NOMO-1 treated with dmso at 0.1 percent for 144 hours (cell line): Measurements from ENCODE around the gene CLEC19A.

Experiments
- DNase-seq: peaks from one replicate; lab custom pipeline; 2025; ENCODE audit not compliant: unreplicated experiment; lab: John Stamatoyannopoulos, UW

Gene CLEC19A

GRCh38 chr16:19285431-19285830 is at the start of gene CLEC19A:
CLEC19A (plus strand) TSS chr16:19285731; CDS start chr16:19285852, 121 bp downstream.
- no peak for DNase-seq

GRCh38 chr16:19235886-19236285 is 49.6 kb upstream of the CLEC19A start:
- DNase-seq = no peak

GRCh38 chr16:19236561-19237209 is 48.8 kb upstream of the CLEC19A start:
- DNase-seq = no peak

GRCh38 chr16:19238406-19238805 is 47.1 kb upstream of the CLEC19A start:
- no peak for DNase-seq

- DNase-seq = no peak
Measured at GRCh38 chr16:19239511-19240155, 45.9 kb upstream of the CLEC19A start.

- DNase-seq = no peak
Measured at GRCh38 chr16:19240494-19240893, 45.0 kb upstream of the CLEC19A start.

- no peak for DNase-seq
Measured at GRCh38 chr16:19241512-19241911, 44.0 kb upstream of the CLEC19A start.

- DNase-seq = no peak
Measured at GRCh38 chr16:19242186-19242585, 43.3 kb upstream of the CLEC19A start.

GRCh38 chr16:19242987-19243575 is 42.5 kb upstream of the CLEC19A start:
- no peak for DNase-seq

- no peak for DNase-seq
Measured at GRCh38 chr16:19245326-19245925, 40.1 kb upstream of the CLEC19A start.

GRCh38 chr16:19252904-19253303 is 32.6 kb upstream of the CLEC19A start:
- no peak for DNase-seq

- no peak for DNase-seq
Measured at GRCh38 chr16:19254611-19255010, 30.9 kb upstream of the CLEC19A start.

- no peak for DNase-seq
Measured at GRCh38 chr16:19264123-19264673, 21.3 kb upstream of the CLEC19A start.

GRCh38 chr16:19265380-19265930 is 20.1 kb upstream of the CLEC19A start:
- DNase-seq = no peak

GRCh38 chr16:19266774-19267173 is 18.8 kb upstream of the CLEC19A start:
- no peak for DNase-seq

- no peak for DNase-seq
Measured at GRCh38 chr16:19269098-19269497, 16.4 kb upstream of the CLEC19A start.

- DNase-seq = no peak
Measured at GRCh38 chr16:19274165-19274797, 11.2 kb upstream of the CLEC19A start.

- no peak for DNase-seq
Measured at GRCh38 chr16:19278403-19278802, 7.1 kb upstream of the CLEC19A start.

GRCh38 chr16:19281246-19281645 is 4.3 kb upstream of the CLEC19A start:
- no peak for DNase-seq

- no peak for DNase-seq
Measured at GRCh38 chr16:19282101-19282500, 3.4 kb upstream of the CLEC19A start.

- DNase-seq = no peak
Measured at GRCh38 chr16:19283637-19284036, 1.9 kb upstream of the CLEC19A start.
